Stimulated activated CD8-positive, alpha-beta memory T cell treated with anti-CD3 and anti-CD28 coated beads, Interleukin-7, amount 100 ng/mL, for 24 hours (primary cell): ENCODE results near the gene SPRY1.

Experiments
- DNase-seq: peaks from one replicate; pipeline ENCODE4 v3.0.0-alpha.2; 2020; ENCODE audit warnings: low read depth

The SPRY1 gene

GRCh38 chr4:123443401-123444289 is 47.0 kb downstream of the SPRY1 start:
- no peak for DNase-seq

DNA sequence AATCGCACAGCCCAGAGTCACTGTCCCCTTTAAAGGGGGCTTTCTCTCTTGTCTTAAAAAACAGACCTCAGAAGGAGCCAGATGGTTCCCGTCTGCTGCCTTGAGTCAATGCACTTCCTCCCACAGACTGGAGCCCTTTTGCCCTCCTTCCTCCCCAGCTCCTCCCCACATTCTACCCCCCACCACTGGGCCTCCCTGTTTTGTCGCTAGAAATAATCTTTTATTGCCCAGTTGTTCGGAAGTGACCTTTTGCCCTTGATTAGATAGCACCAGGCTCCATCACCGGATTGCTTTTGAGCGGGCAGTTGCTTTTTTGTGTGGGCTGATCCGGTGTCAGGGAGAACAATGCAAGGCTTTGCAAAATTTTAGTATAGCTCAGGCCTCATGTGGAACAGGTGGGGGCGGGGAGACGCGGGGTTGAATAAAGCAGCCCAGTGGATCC is 47.7 kb downstream of the SPRY1 start:
- no peak for DNase-seq

GRCh38 chr4:123446865-123447474 is 50.4 kb downstream of the SPRY1 start:
- no peak for DNase-seq

- no peak for DNase-seq
Measured at GRCh38 chr4:123449362-123449761, 52.8 kb downstream of the SPRY1 start.

DNA sequence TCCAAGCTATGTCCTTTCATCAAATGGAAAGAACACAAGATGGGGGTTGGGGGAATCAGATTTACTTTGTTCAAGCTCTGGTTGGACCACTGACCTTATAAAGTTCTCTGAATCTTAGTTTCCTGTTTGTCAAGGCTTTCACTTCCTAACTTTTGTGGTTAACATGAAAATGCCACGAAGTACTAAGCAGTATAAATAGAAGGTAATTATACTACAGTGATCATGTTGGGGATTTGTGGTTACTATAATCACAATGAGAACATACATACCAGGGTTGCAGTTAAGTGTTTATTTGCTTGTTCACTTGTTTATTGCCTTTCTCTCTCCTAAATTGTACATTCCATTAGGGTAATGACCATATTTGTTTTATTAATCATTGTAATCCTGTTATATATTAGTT is 53.2 kb downstream of the SPRY1 start:
- DNase-seq: no peak

- DNase-seq: no peak
Measured at GRCh38 chr4:123450393-123450792, 53.8 kb downstream of the SPRY1 start.

DNA sequence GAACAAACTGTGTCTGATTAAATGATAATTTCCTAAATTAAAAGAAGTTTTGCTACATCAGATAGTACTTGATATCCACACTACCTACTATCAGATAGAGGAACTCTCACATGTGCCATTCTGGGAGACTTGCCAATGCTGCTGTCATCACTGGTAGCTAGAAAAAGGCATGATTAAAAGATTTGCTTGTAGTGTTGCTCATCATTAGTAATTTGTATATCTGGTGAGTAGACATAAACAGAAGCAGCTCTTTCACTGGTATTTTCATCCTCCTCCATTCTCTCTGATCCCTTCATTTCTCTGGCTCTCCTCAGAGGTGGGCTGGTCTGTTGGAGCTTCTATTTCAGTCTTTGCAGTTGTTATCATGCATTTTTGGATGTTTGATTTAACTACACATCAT is 56.0 kb downstream of the SPRY1 start:
- DNase-seq: no peak

- no peak for DNase-seq
Measured at GRCh38 chr4:123453061-123453680, 56.6 kb downstream of the SPRY1 start.
